ENCODE results near the gene ADARB2.

DNA sequence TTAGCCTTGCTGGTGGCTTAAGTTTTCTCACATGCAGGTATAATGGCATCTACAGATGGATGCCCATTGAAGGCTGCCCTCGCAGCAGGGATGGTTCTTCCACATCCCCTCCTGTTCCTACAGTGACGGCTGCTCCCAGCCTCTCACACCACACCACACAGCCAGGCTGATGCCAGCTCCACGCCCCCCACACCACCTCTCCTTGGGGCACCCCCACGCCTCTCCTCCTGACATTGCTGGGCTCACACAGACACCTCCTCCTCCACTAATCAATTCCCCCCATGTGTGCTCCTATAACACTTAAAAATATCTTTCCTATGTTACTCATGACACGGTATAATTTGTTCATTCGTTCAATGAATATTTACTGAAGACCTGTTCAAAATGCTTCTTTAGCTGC, 437.1 kb downstream of the ADARB2 start:
- TF ChIP-seq, protein P1, sequence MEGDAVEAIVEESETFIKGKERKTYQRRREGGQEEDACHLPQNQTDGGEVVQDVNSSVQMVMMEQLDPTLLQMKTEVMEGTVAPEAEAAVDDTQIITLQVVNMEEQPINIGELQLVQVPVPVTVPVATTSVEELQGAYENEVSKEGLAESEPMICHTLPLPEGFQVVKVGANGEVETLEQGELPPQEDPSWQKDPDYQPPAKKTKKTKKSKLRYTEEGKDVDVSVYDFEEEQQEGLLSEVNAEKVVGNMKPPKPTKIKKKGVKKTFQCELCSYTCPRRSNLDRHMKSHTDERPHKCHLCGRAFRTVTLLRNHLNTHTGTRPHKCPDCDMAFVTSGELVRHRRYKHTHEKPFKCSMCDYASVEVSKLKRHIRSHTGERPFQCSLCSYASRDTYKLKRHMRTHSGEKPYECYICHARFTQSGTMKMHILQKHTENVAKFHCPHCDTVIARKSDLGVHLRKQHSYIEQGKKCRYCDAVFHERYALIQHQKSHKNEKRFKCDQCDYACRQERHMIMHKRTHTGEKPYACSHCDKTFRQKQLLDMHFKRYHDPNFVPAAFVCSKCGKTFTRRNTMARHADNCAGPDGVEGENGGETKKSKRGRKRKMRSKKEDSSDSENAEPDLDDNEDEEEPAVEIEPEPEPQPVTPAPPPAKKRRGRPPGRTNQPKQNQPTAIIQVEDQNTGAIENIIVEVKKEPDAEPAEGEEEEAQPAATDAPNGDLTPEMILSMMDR (IDR thresholded peaks at IDR 0.05) = no peak
- TF ChIP-seq ZFX (IDR thresholded peaks at IDR 0.05; ENCODE audit: borderline replicate concordance) = no peak
